Cardiac muscle cell (in vitro differentiated cells and primary cell): Measurements from ENCODE around the gene OR1A2. TPM values are rescaled to one million over a fixed set of nuclear protein-coding genes. Genes with fewer than 3 reads are reported as not detected.

Experiments used
- DNase-seq, 2 donors: peaks; one replicate each; pipeline versions ENCODE4 v3.0.0 to v3.0.0-alpha.2; 2010 to 2017; ENCODE audit warnings: low read depth in 1 of 2, low spot score in 1 of 2
- H3K27ac ChIP-seq: fragments of 200-600 bp; sonication (generic); 2 replicates; pipeline ENCODE4 v1.5.1; 2016
- H3K27me3 ChIP-seq: fragments of 200-600 bp; sonication (generic); 2 replicates; pipeline ENCODE4 v1.6.0; 2016; ENCODE audit warnings: control low read depth
- H3K36me3 ChIP-seq: fragments of 200-600 bp; sonication (generic); 2 replicates; pipeline ENCODE4 v1.5.1; 2016; ENCODE audit warnings: control low read depth
- H3K4me1 ChIP-seq: fragments of 200-600 bp; sonication (generic); 2 replicates; pipeline ENCODE4 v1.8.1; 2017; ENCODE audit warnings: low read depth, mild to moderate bottlenecking, mixed run types
- H3K4me3 ChIP-seq: fragments of 200-600 bp; sonication (generic); 2 replicates; pipeline ENCODE4 v1.5.1; 2016; ENCODE audit warnings: mild to moderate bottlenecking
- H3K9me3 ChIP-seq: fragments of 200-600 bp; sonication (generic); 2 replicates; pipeline ENCODE4 v1.5.1; 2017; ENCODE audit warnings: low read depth, mild to moderate bottlenecking, control low read depth
- CTCF ChIP-seq: IDR thresholded peaks from 2 replicates; pipeline ENCODE4 v1.5.1; 2012; ENCODE audit warnings: low read depth, mild to moderate bottlenecking, low read length
- polyA plus RNA-seq: library from polyadenylated mRNA; unstranded; fragments of >200 nt; fragmentation: Nextera tagmentation; extraction: Ambion mirVana; gene quantifications from 2 replicates; pipeline ENCODE4 v1.2.1, GENCODE V29; 2016
- total RNA-seq: library from RNA; depleted of rRNA; stranded (reverse); fragments of >200 nt; gene quantifications from 2 replicates; pipeline ENCODE4 v1.2.3, GENCODE V29; 2016

Gene OR1A2
- total RNA-seq (not detected in 2 replicates), polyA plus RNA-seq (not detected in 2 replicates)

GRCh38 chr17:3197219-3197618, at the start of gene OR1A2:
OR1A2 (plus strand) TSS chr17:3197519; CDS start chr17:3197519, 0 bp downstream.
- no peaks in the 10 kb centered on the region for H3K27me3 ChIP-seq
- DNase-seq: no peak

DNA sequence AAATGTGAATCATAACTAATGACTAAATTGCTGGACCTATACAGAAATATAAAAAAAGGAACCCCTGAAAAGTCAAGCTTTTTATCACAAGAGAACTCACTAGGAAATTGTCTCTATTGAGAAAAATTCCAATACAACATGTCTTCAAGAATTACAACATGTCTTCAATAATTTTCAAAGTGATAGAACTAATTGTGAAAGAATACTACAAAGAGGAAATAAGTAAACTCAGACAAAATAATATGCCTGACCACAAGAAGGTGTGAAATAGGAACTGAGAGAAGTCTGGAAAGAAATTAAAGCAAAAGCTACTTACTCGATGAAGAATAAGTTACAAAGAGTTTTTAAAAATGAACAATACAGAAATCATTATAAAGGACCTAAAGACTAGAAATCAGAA, 40.1 kb upstream of the OR1A2 start:
- H3K9me3 ChIP-seq: no peaks in the 10 kb centered on the region

More at GRCh38 chr17:3197219-3197618, at the start of gene OR1A2:
- H3K4me3 ChIP-seq: no peak within 1 kb of the TSS
- TF ChIP-seq CTCF: no peak
- no peaks in the 10 kb centered on the region for H3K4me1 ChIP-seq
- no peaks in the 10 kb centered on the region for H3K36me3 ChIP-seq
- H3K27ac ChIP-seq: no peak within 1 kb of the TSS
- H3K9me3 ChIP-seq: no peaks in the 10 kb centered on the region

GRCh38 chr17:3167574-3167973, 29.7 kb upstream of the OR1A2 start:
- no peaks in the 10 kb centered on the region for H3K9me3 ChIP-seq
- H3K27ac ChIP-seq: no peak overlapping the region
- H3K27me3 ChIP-seq: no peaks in the 10 kb centered on the region
- DNase-seq: no peak
- no peaks in the 10 kb centered on the region for H3K36me3 ChIP-seq
- no peak for TF ChIP-seq CTCF
- no peaks in the 10 kb centered on the region for H3K4me1 ChIP-seq
- no peak overlapping the region for H3K4me3 ChIP-seq

More for the DNA sequence above, 40.1 kb upstream of the OR1A2 start:
- Histone ChIP-seq H3K4me1 (no peaks in the 10 kb centered on the region), H3K36me3 (no peaks in the 10 kb centered on the region), H3K27ac (no peak overlapping the region), H3K27me3 (no peaks in the 10 kb centered on the region), H3K4me3 (no peak overlapping the region)
- DNase-seq: no peak
- no peak for TF ChIP-seq CTCF

GRCh38 chr17:3189961-3190360, 7.4 kb upstream of the OR1A2 start:
- no peak overlapping the region for H3K4me3 ChIP-seq
- H3K9me3 ChIP-seq: no peaks in the 10 kb centered on the region
- no peaks in the 10 kb centered on the region for H3K4me1 ChIP-seq
- TF ChIP-seq CTCF: no peak
- H3K27me3 ChIP-seq: no peaks in the 10 kb centered on the region
- no peaks in the 10 kb centered on the region for H3K36me3 ChIP-seq
- H3K27ac ChIP-seq: no peak overlapping the region
- DNase-seq: no peak

DNA sequence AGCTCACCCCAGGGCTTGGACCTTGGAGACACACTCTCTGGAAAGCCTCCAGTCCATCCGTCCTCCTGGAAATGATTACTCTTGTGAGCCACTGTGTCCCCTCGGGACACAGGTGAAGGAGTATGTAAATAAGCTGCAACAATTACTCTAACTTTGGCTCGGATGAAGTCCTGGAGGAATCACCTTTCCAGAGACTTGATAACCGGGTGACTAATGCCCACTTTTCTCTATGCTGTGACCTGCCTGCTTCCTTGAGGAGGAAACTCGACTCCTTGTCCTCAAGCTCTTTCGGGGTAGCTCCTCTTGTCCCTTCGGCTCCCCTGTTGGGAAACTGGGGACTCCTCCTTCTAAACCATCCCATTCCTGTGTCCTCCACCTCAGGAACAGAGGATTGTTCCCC, 10.0 kb downstream of the OR1A2 start, which contains the start of gene OR1A1:
TSS of gene OR1A1 (plus strand) at position 301 of the 400 bp plus-strand sequence. CDS start 7,954 bp downstream, outside the sequence.
- no peak within 1 kb of the TSS for H3K27ac ChIP-seq
- H3K4me1 ChIP-seq: no peaks in the 10 kb centered on the region
- no peaks in the 10 kb centered on the region for H3K27me3 ChIP-seq
- H3K4me3 ChIP-seq: no peak within 1 kb of the TSS
- no peaks in the 10 kb centered on the region for H3K9me3 ChIP-seq
- TF ChIP-seq CTCF: no peak
- DNase-seq: no peak
- H3K36me3 ChIP-seq: no peaks in the 10 kb centered on the region

GRCh38 chr17:3208484-3208883, 11.2 kb downstream of the OR1A2 start:
- H3K4me3 ChIP-seq: no peak overlapping the region
- DNase-seq: no peak
- no peaks in the 10 kb centered on the region for H3K36me3 ChIP-seq
- H3K27me3 ChIP-seq: no peaks in the 10 kb centered on the region
- no peak for TF ChIP-seq CTCF
- no peaks in the 10 kb centered on the region for H3K9me3 ChIP-seq
- H3K4me1 ChIP-seq: no peaks in the 10 kb centered on the region
- no peak overlapping the region for H3K27ac ChIP-seq
